H1 (cell line): ENCODE results near the gene NELFA. TPM values are rescaled to one million over a fixed set of nuclear protein-coding genes. Genes with fewer than 3 reads are reported as not detected.
A peak's percentile ranks its signal among the peaks of the same experiment; 100 is the strongest.

Source experiments
- CTCF ChIP-seq, 3 experiments: IDR thresholded peaks; 1 replicate in 2 of 3; 2 replicates in 1 of 3; pipeline versions ENCODE4 v1.5.1 to v1.6.1; 2011; ENCODE audit warnings: low read length in 3 of 3, mild to moderate bottlenecking in 3 of 3, inconsistent platforms in 2 of 3, low read depth in 1 of 3, moderate library complexity in 1 of 3; ENCODE audit not compliant: insufficient read depth in 1 of 3; ENCODE audit errors: control extremely low read depth in 1 of 3
- KDM1A ChIP-seq: fragments of 200-600, 300-600 bp; sonication (generic); IDR thresholded peaks from 2 replicates; pipeline ENCODE4 v1.7.1; 2016; ENCODE audit warnings: mild to moderate bottlenecking, low read length, borderline replicate concordance
- polyA plus RNA-seq, 7 experiments: library from polyadenylated mRNA; depleted of rRNA in 3 of 7; stranded (reverse) in 5 of 7; unstranded in 2 of 7; fragments of >200 nt in 5 of 7; fragments of 200-250 nt in 2 of 7; gene quantifications; 1 replicate in 5 of 7; 2 replicates in 1 of 7; 4 replicates in 1 of 7; pipeline versions ENCODE4 v1.2.1 to v1.2.3, GENCODE V29; 2011 to 2013; ENCODE audit warnings: missing spikeins in 2 of 7, mixed read lengths in 2 of 7
- total RNA-seq: library from RNA; stranded (reverse); fragmentation: NEBNext Ultra II Directional; extraction: Animal tissue kit (Norgen Biotek cat#: 25700); gene quantifications from 2 replicates; pipeline ENCODE4 v1.2.1, GENCODE V29; 2021

NELFA gene
- total and polyA plus RNA-seq, 2 of the 8 experiments (the other 6 are each of a cell fraction or from before 2014, with no cell fraction given) = 41.8 to 57.5 TPM

DNA sequence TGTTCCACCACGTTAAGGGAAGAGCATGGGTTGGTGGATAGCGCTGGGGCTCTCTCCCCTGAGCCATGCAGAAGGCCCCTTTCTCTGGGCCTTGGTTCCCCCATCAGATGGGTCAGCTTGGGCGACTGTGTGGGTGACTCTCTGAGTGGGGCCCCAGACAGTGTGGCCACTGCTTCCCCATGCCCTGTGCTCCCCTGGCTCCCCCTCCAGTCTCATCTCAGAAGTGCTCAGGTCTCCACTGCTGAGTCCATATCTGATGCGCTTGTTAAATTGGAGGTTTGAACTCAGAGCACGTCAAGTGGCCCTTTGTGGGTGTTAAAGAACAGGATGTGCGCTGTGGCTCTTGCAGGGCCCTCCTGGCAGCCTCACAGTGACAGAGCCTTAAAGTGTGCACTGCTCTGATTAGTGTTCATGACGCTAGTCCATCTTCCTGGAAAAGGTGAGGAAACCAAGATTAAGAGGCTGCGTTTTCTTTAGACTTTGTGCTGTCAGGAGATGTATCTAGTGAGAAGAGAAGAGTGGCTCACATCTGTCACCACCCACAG is 59.8 kb downstream of the NELFA start (continued):
- TF ChIP-seq CTCF (IDR thresholded peaks at IDR 0.05; ENCODE audit: control extremely low read depth in 1 of 3, insufficient read depth in 1 of 3, low read depth in 1 of 3, low read length in 3 of 3) (peak in 2 of 3 experiments; percentile 10 to 18; a peak in 2 of 4 replicates), KDM1A (no peak)
- TF ChIP-seq, all 59 proteins: peak for 2
